Measurements from ENCODE around the gene SLC15A3. TPM values are rescaled to one million over a fixed set of nuclear protein-coding genes. Genes with fewer than 3 reads are reported as not detected.

Gene SLC15A3
- total RNA-seq, 1 experiment from 2014 or later = 5.5 TPM

- no peaks in the 10 kb centered on the region for H3K9me3 ChIP-seq (ENCODE audit: insufficient read depth, low read depth)
- no peaks in the 10 kb centered on the region for H4K20me1 ChIP-seq (ENCODE audit: insufficient read depth)
- BruUV-seq (replicated peaks) = no TSS peak
- no peak overlapping the region for H3K4me3 ChIP-seq
- H3K36me3 ChIP-seq (ENCODE audit: low read depth) = no peaks in the 10 kb centered on the region
- CTCF ChIA-PET = no interaction called here
- no peak overlapping the region for H3K4me2 ChIP-seq
- intact Hi-C loops (cut with micrococcal nuclease; ENCODE audit: unreplicated experiment) = loop anchor here (5.0 kb wide), 1 partner anchor 134 kb away; no protein-coding TSS in a partner anchor
- no peak for DNase-seq
- H2AFZ ChIP-seq = no peak overlapping the region
- peaks cover 17% of the 10 kb centered on the region for H3K4me1 ChIP-seq (replicated peaks; ENCODE audit: insufficient read depth)
- no peaks in the 10 kb centered on the region for H3K79me2 ChIP-seq (ENCODE audit: low read depth)
- H3F3A ChIP-seq (ENCODE audit: insufficient read depth, low read depth) = peaks cover 18% of the 10 kb centered on the region; the same call in 1 of the 2 replicates
- no peak overlapping the region for H3K27ac ChIP-seq
- POLR2A ChIA-PET (ENCODE audit: unreplicated experiment) = no interaction called here
- 0 out of 2 replicates have a peak, but pooled peaks cover 5% of the 10 kb centered on the region for H3K27me3 ChIP-seq (ENCODE audit: insufficient read depth, low read depth)
- no peaks in the 10 kb centered on the region; the same call in 1 of the 2 replicates for H3K9me2 ChIP-seq (ENCODE audit: insufficient read depth)
- TF ChIP-seq EZH2 (IDR thresholded peaks at IDR 0.05; ENCODE audit: low read depth) = no peak
- no peak for TF ChIP-seq CTCF (conservative IDR thresholded peaks at IDR 0.05)
Observed at GRCh38 chr11:60988658-60989057, 36.7 kb upstream of the SLC15A3 start.

- no peaks in the 10 kb centered on the region for H3K9me3 ChIP-seq (ENCODE audit: insufficient read depth, low read depth)
- no peaks in the 10 kb centered on the region; the same call in 1 of the 2 replicates for H3K9me2 ChIP-seq (ENCODE audit: insufficient read depth)
- POLR2A ChIA-PET (ENCODE audit: unreplicated experiment) = no interaction called here
- H4K20me1 ChIP-seq (ENCODE audit: insufficient read depth) = no peaks in the 10 kb centered on the region
- no peaks in the 10 kb centered on the region for H3K36me3 ChIP-seq (ENCODE audit: low read depth)
- DNase-seq = no peak
- TF ChIP-seq EZH2 (IDR thresholded peaks at IDR 0.05; ENCODE audit: low read depth) (no peak), CTCF (conservative IDR thresholded peaks at IDR 0.05) (no peak)
- 0 out of 2 replicates have a peak, but pooled peaks cover 5% of the 10 kb centered on the region for H3K27me3 ChIP-seq (ENCODE audit: insufficient read depth, low read depth)
- H3K79me2 ChIP-seq (ENCODE audit: low read depth) = no peaks in the 10 kb centered on the region
- H3K27ac ChIP-seq = no peak overlapping the region
- CTCF ChIA-PET = no interaction called here
- H3K4me1 ChIP-seq (replicated peaks; ENCODE audit: insufficient read depth) = peaks cover 17% of the 10 kb centered on the region
- no peak overlapping the region for H3K4me2 ChIP-seq
- BruUV-seq (replicated peaks) = no TSS peak
- H3F3A ChIP-seq (ENCODE audit: insufficient read depth, low read depth) = peaks cover 18% of the 10 kb centered on the region; the same call in 1 of the 2 replicates
- H2AFZ ChIP-seq = no peak overlapping the region
- intact Hi-C loops (cut with micrococcal nuclease; ENCODE audit: unreplicated experiment) = loop anchor here (5.0 kb wide), 1 partner anchor 135 kb away; no protein-coding TSS in a partner anchor
- no peak overlapping the region for H3K4me3 ChIP-seq
Observed at GRCh38 chr11:60987577-60988277, 35.8 kb upstream of the SLC15A3 start.

- intact Hi-C loops (cut with micrococcal nuclease; ENCODE audit: unreplicated experiment) = loop anchor here (5.0 kb wide), 1 partner anchor 136 kb away; no protein-coding TSS in a partner anchor
- peak; percentile 79 to 89 for DNase-seq
- CTCF ChIA-PET = no interaction called here
- no peaks in the 10 kb centered on the region for H3K9me3 ChIP-seq (ENCODE audit: insufficient read depth, low read depth)
- no peak for TF ChIP-seq CTCF (conservative IDR thresholded peaks at IDR 0.05)
- no peak for TF ChIP-seq EZH2 (IDR thresholded peaks at IDR 0.05; ENCODE audit: low read depth)
- H3K9me2 ChIP-seq (ENCODE audit: insufficient read depth) = no peaks in the 10 kb centered on the region
- no peaks in the 10 kb centered on the region for H3K36me3 ChIP-seq (ENCODE audit: low read depth)
- no peaks in the 10 kb centered on the region for H3K79me2 ChIP-seq (ENCODE audit: low read depth)
- H3K27me3 ChIP-seq (ENCODE audit: insufficient read depth, low read depth) = 0 out of 2 replicates have a peak, but pooled peaks cover 5% of the 10 kb centered on the region
- H3K4me3 ChIP-seq = no peak overlapping the region; the same call in 1 of the 2 replicates
- H3K27ac ChIP-seq = peak overlapping the region; percentile 39
- H4K20me1 ChIP-seq (ENCODE audit: insufficient read depth) = no peaks in the 10 kb centered on the region
- TSS peak; percentile 61 for BruUV-seq (replicated peaks)
- peak overlapping the region; percentile 49 for H3K4me2 ChIP-seq
- H3K4me1 ChIP-seq (replicated peaks; ENCODE audit: insufficient read depth) = peaks cover 17% of the 10 kb centered on the region
- peaks cover 18% of the 10 kb centered on the region; the same call in 1 of the 2 replicates for H3F3A ChIP-seq (ENCODE audit: insufficient read depth, low read depth)
- H2AFZ ChIP-seq = no peak overlapping the region; the same call in none of the 2 replicates
- POLR2A ChIA-PET (ENCODE audit: unreplicated experiment) = interaction anchor here (0.6 kb wide), 1 partner anchor 360 kb away, joined by 3 read pairs; no protein-coding TSS in a partner anchor
Observed at GRCh38 chr11:60985991-60986915, 34.3 kb upstream of the SLC15A3 start.

Data from PC-9 (cell line).